ENCODE data around the gene STRN4.

DNA sequence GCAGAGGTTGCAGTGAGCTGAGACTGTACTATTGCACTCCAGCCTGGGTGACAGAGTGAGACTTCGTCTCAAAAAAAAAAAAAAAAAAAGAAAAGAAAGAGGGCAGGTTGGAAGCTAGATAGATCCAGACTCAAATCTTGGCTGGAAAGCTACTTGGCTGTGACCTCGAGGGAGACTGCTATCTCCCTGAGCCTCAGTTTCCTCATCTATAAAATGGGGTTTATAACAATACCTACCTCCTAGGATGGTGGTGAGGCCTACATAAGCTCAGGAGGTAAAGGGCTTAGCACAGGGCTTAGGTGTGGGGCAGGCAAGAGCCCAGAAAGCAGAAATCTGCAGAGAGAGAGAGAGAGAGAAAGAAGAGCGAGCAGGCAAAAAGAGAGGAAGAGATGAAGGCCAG lies 61.1 kb downstream of the STRN4 start:
- no peak for TF ChIP-seq POLR2A (IDR thresholded peaks at IDR 0.05; ENCODE audit: low read depth, low read length)
- TF ChIP-seq POLR2AphosphoS5 (IDR thresholded peaks at IDR 0.05; ENCODE audit: low read depth, low read length): no peak
- TF ChIP-seq TAF1 (IDR thresholded peaks at IDR 0.05; ENCODE audit: low read depth, low read length): no peak
- no peak for TF ChIP-seq PAX5 (IDR thresholded peaks at IDR 0.05; ENCODE audit: insufficient read depth, low read length, severe bottlenecking)

All from GM12891 (cell line).